K562 (cell line): ENCODE data around the gene ARMH1. TPM values are rescaled to one million over a fixed set of nuclear protein-coding genes. Genes with fewer than 3 reads are reported as not detected.

Experiments
- CBX1 ChIP-seq: sonication (generic); IDR thresholded peaks from 2 replicates; pipeline ENCODE4 v1.6.1; 2016; ENCODE audit warnings: antibody characterized with exemption, low read depth, mild to moderate bottlenecking
- CHD7 ChIP-seq: fragments of 200-600 bp; sonication (generic); IDR thresholded peaks from one replicate; pipeline ENCODE4 v1.6.1; 2012; ENCODE audit warnings: mild to moderate bottlenecking, low read depth, low read length, inconsistent platforms
- ESRRA ChIP-seq: fragments of 450-650 bp; IDR thresholded peaks from 2 replicates; pipeline ENCODE4 v1.6.1; 2014; ENCODE audit warnings: low read depth, mild to moderate bottlenecking, moderate library complexity, borderline replicate concordance
- KLF10 ChIP-seq: fragments of 250-450 bp; sonication (Bioruptor Pico); IDR thresholded peaks from 2 replicates; pipeline ENCODE4 v1.6.1; 2021; ENCODE audit warnings: matching md5 sums
- POLR2G ChIP-seq: fragments of 200-400 bp; formaldehyde crosslinking; IDR thresholded peaks from 2 replicates; pipeline ENCODE4 v1.6.1; 2017; ENCODE audit warnings: low read depth, mild to moderate bottlenecking, antibody characterized with exemption, low read length, moderate library complexity
- STAT5B ChIP-seq: fragments of 250-450 bp; sonication (Bioruptor Pico); IDR thresholded peaks from 2 replicates; pipeline ENCODE4 v1.8.0; 2021; ENCODE audit warnings: mild to moderate bottlenecking, inconsistent platforms
- ZNF121 ChIP-seq: sonication (generic); formaldehyde crosslinking; conservative IDR thresholded peaks from 2 replicates; pipeline ENCODE4 v1.8.0; 2022; ENCODE audit warnings: missing genetic modification reagents
- ZNF232 ChIP-seq: sonication (generic); formaldehyde crosslinking; IDR thresholded peaks from 2 replicates; pipeline ENCODE4 v1.8.0; 2022; ENCODE audit warnings: mild to moderate bottlenecking, missing genetic modification reagents
- ZNF75A ChIP-seq: fragments of 450-650 bp; formaldehyde crosslinking; IDR thresholded peaks from 2 replicates; pipeline ENCODE4 v1.4.0; 2020; ENCODE audit warnings: mild to moderate bottlenecking
- polyA plus RNA-seq, 8 experiments: library from polyadenylated mRNA; depleted of rRNA in 4 of 8; stranded (reverse) in 5 of 8; unstranded in 3 of 8; fragments of >200 nt; fragmentation: Nextera tagmentation in 2 of 8; fragmentation: Illumina TruSeq in 1 of 8; extraction: Ambion mirVana in 2 of 8; extraction: Trizol in 1 of 8; gene quantifications; 2 replicates each; pipeline versions ENCODE4 v1.2.1 to v1.2.3, GENCODE V29; 2011 to 2014; ENCODE audit warnings: inconsistent platforms in 1 of 8, missing spikeins in 1 of 8
- total RNA-seq, 7 experiments: library from RNA; depleted of rRNA in 6 of 7; stranded (reverse); fragments of >200 nt in 6 of 7; fragmentation: Illumina TruSeq in 2 of 7; extraction: Trizol in 2 of 7; gene quantifications; 2 replicates each; pipeline versions ENCODE4 v1.2.1 to v1.2.3, GENCODE V29; 2011 to 2021; ENCODE audit warnings: low replicate concordance in 1 of 7
- TF ChIP-seq, protein P1 (sequence below): sonication (generic); formaldehyde crosslinking; IDR thresholded peaks from 2 replicates; pipeline ENCODE4 v1.9.0; 2022; ENCODE audit warnings: mild to moderate bottlenecking, missing genetic modification reagents
- TF ChIP-seq, protein P2 (sequence below): fragments of 450-650 bp; conservative IDR thresholded peaks from 2 replicates; pipeline ENCODE4 v1.6.1; 2016; ENCODE audit warnings: missing genetic modification characterization, low read depth, mild to moderate bottlenecking, control low read depth, missing compliant biosample characterization
- TF ChIP-seq, protein P3 (sequence below): IDR thresholded peaks from 2 replicates; pipeline ENCODE4 v1.6.1; 2016; ENCODE audit warnings: missing genetic modification characterization, missing compliant biosample characterization

ARMH1 gene
- total and polyA plus RNA-seq, 9 of the 15 experiments (the other 6 are each of a cell fraction or from before 2014, with no cell fraction given), result 0.41 TPM; not detected in 8

DNA sequence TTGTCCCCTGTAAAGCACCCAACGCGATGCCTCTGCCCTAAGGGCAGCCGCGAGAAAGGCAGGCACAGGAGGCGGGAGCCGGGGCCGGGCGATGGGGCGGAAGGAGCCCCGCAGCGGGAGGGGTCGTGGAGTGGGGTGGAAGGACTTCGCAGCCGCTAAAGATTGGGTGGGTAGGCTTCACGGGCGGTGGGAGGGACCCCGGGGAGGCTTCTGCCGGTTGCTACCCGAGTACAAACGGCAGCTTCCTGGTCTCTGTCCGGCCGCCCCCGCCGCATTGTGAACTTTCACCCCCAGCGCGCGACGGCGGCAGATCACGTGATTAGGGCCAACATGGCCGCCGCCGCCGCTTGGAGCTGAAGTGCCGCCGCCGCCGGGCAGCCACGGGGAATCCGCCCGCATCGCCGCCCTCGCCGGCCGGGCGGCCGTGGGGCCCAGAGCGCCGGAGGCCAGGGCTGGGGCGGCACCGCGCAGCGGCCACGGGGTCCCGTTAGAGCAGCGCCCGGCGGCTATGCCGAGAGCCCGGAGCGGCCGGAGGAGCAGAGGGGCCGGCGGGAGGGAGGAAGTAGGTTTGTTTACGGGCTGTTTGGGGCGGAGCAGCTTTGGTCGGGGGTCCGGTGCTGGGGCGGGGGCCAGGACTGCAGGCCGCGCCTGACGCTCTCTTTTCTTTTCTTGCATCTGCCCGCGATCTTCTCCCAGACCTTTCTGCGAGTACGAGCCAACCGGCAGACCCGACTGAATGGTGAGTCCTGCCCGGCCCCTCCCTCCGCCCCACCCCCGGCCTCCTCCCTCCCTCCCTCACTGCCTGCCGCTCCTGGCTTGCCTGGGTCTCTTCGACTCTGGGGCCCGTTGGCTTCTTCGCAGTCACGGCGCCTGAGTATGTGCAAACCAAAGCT lies 42.6 kb upstream of the ARMH1 start (continued):
- TF ChIP-seq CHD7, result no peak
- TF ChIP-seq, protein P1, sequence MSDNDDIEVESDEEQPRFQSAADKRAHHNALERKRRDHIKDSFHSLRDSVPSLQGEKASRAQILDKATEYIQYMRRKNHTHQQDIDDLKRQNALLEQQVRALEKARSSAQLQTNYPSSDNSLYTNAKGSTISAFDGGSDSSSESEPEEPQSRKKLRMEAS (CRISPR knock-in tag), result peak; percentile 60; the same call in 1 of the 2 replicates
- TF ChIP-seq ESRRA, result peak; percentile 65; the same call in 1 of the 2 replicates
- TF ChIP-seq, protein P2, sequence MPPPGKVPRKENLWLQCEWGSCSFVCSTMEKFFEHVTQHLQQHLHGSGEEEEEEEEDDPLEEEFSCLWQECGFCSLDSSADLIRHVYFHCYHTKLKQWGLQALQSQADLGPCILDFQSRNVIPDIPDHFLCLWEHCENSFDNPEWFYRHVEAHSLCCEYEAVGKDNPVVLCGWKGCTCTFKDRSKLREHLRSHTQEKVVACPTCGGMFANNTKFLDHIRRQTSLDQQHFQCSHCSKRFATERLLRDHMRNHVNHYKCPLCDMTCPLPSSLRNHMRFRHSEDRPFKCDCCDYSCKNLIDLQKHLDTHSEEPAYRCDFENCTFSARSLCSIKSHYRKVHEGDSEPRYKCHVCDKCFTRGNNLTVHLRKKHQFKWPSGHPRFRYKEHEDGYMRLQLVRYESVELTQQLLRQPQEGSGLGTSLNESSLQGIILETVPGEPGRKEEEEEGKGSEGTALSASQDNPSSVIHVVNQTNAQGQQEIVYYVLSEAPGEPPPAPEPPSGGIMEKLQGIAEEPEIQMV (tag), result no peak
- TF ChIP-seq ZNF232 (CRISPR knock-in tag), result no peak
- no peak for TF ChIP-seq KLF10 (CRISPR knock-in tag)
- TF ChIP-seq CBX1, result no peak; the same call in 1 of the 2 replicates
- no peak for TF ChIP-seq STAT5B (CRISPR knock-in tag)
- no peak for TF ChIP-seq ZNF75A
- TF ChIP-seq, protein P3, sequence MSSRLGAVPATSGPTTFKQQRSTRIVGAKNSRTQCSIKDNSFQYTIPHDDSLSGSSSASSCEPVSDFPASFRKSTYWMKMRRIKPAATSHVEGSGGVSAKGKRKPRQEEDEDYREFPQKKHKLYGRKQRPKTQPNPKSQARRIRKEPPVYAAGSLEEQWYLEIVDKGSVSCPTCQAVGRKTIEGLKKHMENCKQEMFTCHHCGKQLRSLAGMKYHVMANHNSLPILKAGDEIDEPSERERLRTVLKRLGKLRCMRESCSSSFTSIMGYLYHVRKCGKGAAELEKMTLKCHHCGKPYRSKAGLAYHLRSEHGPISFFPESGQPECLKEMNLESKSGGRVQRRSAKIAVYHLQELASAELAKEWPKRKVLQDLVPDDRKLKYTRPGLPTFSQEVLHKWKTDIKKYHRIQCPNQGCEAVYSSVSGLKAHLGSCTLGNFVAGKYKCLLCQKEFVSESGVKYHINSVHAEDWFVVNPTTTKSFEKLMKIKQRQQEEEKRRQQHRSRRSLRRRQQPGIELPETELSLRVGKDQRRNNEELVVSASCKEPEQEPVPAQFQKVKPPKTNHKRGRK (tag), result no peak
- no peak for TF ChIP-seq ZNF121 (CRISPR knock-in tag)
- peak; percentile 99 for TF ChIP-seq POLR2G
